Ammon's horn (tissue), 1 donor: Measurements from ENCODE around the gene YTHDC2.
A peak's percentile ranks its signal among the peaks of the same experiment; 100 is the strongest.

Source experiments
- DNase-seq: peaks from one replicate; pipeline ENCODE4 v3.0.0-alpha.2; 2016; ENCODE audit warnings: low spot score

Gene YTHDC2

GRCh38 chr5:113520429-113520828 lies 6.9 kb downstream of the YTHDC2 start:
- no peak for DNase-seq

- DNase-seq: no peak
These were observed 7.4 kb downstream of the YTHDC2 start for GRCh38 chr5:113520899-113521298.

GRCh38 chr5:113523168-113523567 lies 9.7 kb downstream of the YTHDC2 start:
- DNase-seq: no peak

- peak; percentile 11 for DNase-seq
These were observed 11.4 kb downstream of the YTHDC2 start for GRCh38 chr5:113524927-113525326.

GRCh38 chr5:113526421-113526820 lies 12.9 kb downstream of the YTHDC2 start:
- DNase-seq: no peak

GRCh38 chr5:113527746-113528145 lies 14.3 kb downstream of the YTHDC2 start:
- DNase-seq: no peak

GRCh38 chr5:113531481-113532159 lies 18.1 kb downstream of the YTHDC2 start:
- no peak for DNase-seq

GRCh38 chr5:113538313-113538712 lies 24.8 kb downstream of the YTHDC2 start:
- DNase-seq: no peak

- DNase-seq: no peak
These were observed 33.2 kb downstream of the YTHDC2 start for GRCh38 chr5:113546703-113547183.

GRCh38 chr5:113548396-113548795 lies 34.9 kb downstream of the YTHDC2 start:
- DNase-seq: no peak

- no peak for DNase-seq
These were observed 38.6 kb downstream of the YTHDC2 start for GRCh38 chr5:113552137-113552536.

GRCh38 chr5:113552620-113553019 lies 39.1 kb downstream of the YTHDC2 start:
- DNase-seq: no peak

GRCh38 chr5:113562828-113563400 lies 49.4 kb downstream of the YTHDC2 start:
- no peak for DNase-seq

GRCh38 chr5:113569396-113569795 lies 55.9 kb downstream of the YTHDC2 start:
- DNase-seq: no peak

- no peak for DNase-seq
These were observed 59.2 kb downstream of the YTHDC2 start for GRCh38 chr5:113572716-113573115.

GRCh38 chr5:113574417-113574816 lies 60.9 kb downstream of the YTHDC2 start:
- no peak for DNase-seq

GRCh38 chr5:113575074-113575473 lies 61.6 kb downstream of the YTHDC2 start:
- no peak for DNase-seq

GRCh38 chr5:113578091-113578490 lies 64.6 kb downstream of the YTHDC2 start:
- no peak for DNase-seq

- no peak for DNase-seq
These were observed 67.9 kb downstream of the YTHDC2 start for GRCh38 chr5:113581388-113581787.

GRCh38 chr5:113598150-113598549 lies 84.7 kb downstream of the YTHDC2 start:
- no peak for DNase-seq

- no peak for DNase-seq
These were observed 85.4 kb downstream of the YTHDC2 start for GRCh38 chr5:113598926-113599325.

- DNase-seq: no peak
These were observed 86.9 kb downstream of the YTHDC2 start for GRCh38 chr5:113600255-113600905.

GRCh38 chr5:113601423-113601822 lies 87.9 kb downstream of the YTHDC2 start:
- no peak for DNase-seq
